ENCODE measurements around the gene PRSS48. TPM values are rescaled to one million over a fixed set of nuclear protein-coding genes. Genes with fewer than 3 reads are reported as not detected.

Gene PRSS48
- total RNA-seq, 2 donors from 2014 or later: not detected

- H3K9me3 ChIP-seq (ENCODE audit: control insufficient read depth, low read length): no peaks in the 10 kb centered on the region
- DNase-seq: peak; percentile 64
- H3K27me3 ChIP-seq (ENCODE audit: control insufficient read depth, insufficient read depth, low read length, poor library complexity, severe bottlenecking): no peaks in the 10 kb centered on the region
- no peak overlapping the region for H3K27ac Mint-ChIP-seq
- no peak for TF ChIP-seq CTCF (conservative IDR thresholded peaks at IDR 0.05)
- peaks cover 14% of the 10 kb centered on the region for H3K4me1 Mint-ChIP-seq
- peaks cover 26% of the 10 kb centered on the region for H3K36me3 Mint-ChIP-seq (ENCODE audit: low read depth)
- H3K36me3 ChIP-seq (ENCODE audit: control insufficient read depth, insufficient read depth, low read length): peaks cover 2% of the 10 kb centered on the region
- H3K4me1 ChIP-seq (ENCODE audit: control insufficient read depth, insufficient read depth, low read length): no peaks in the 10 kb centered on the region
- no peaks in the 10 kb centered on the region for H3K27me3 Mint-ChIP-seq (ENCODE audit: insufficient read depth)
- no peak overlapping the region for H3K9ac ChIP-seq (ENCODE audit: extremely low read depth, low read length, poor library complexity, severe bottlenecking)
- H3K4me3 ChIP-seq (ENCODE audit: low read length): no peak overlapping the region
- H3K9me3 Mint-ChIP-seq: no peaks in the 10 kb centered on the region
- H3K4me3 Mint-ChIP-seq: no peak overlapping the region
- H3K27ac ChIP-seq (ENCODE audit: low read depth, low read length): no peak overlapping the region
Measured at GRCh38 chr4:151304755-151305154, 27.8 kb downstream of the PRSS48 start.

- Histone ChIP-seq H3K9ac (ENCODE audit: extremely low read depth, low read length, poor library complexity, severe bottlenecking) (no peak overlapping the region), H3K4me3 (ENCODE audit: low read length) (no peak overlapping the region), H3K9me3 (ENCODE audit: control insufficient read depth, low read length) (no peaks in the 10 kb centered on the region), H3K27me3 (ENCODE audit: control insufficient read depth, insufficient read depth, low read length, poor library complexity, severe bottlenecking) (no peaks in the 10 kb centered on the region), H3K4me1 (ENCODE audit: control insufficient read depth, insufficient read depth, low read length) (peaks cover 9% of the 10 kb centered on the region), H3K27ac (ENCODE audit: low read depth, low read length) (no peak overlapping the region), H3K36me3 (ENCODE audit: control insufficient read depth, insufficient read depth, low read length) (peaks cover 13% of the 10 kb centered on the region)
- Mint-ChIP-seq H3K4me3 (no peak overlapping the region), H3K27ac (no peak overlapping the region), H3K4me1 (peaks cover 19% of the 10 kb centered on the region), H3K27me3 (ENCODE audit: insufficient read depth) (no peaks in the 10 kb centered on the region), H3K9me3 (no peaks in the 10 kb centered on the region), H3K36me3 (ENCODE audit: low read depth) (peaks cover 20% of the 10 kb centered on the region)
- DNase-seq: no peak
- WGBS, 2 experiments (ENCODE audit: insufficient coverage in 1 of 2, insufficient read length in 1 of 2): 97 to 100% methylated on average over 1 to 5 of the region's 5 CpGs
- TF ChIP-seq CTCF (conservative IDR thresholded peaks at IDR 0.05): no peak
Measured at GRCh38 chr4:151310124-151310728, 33.3 kb downstream of the PRSS48 start.

DNA sequence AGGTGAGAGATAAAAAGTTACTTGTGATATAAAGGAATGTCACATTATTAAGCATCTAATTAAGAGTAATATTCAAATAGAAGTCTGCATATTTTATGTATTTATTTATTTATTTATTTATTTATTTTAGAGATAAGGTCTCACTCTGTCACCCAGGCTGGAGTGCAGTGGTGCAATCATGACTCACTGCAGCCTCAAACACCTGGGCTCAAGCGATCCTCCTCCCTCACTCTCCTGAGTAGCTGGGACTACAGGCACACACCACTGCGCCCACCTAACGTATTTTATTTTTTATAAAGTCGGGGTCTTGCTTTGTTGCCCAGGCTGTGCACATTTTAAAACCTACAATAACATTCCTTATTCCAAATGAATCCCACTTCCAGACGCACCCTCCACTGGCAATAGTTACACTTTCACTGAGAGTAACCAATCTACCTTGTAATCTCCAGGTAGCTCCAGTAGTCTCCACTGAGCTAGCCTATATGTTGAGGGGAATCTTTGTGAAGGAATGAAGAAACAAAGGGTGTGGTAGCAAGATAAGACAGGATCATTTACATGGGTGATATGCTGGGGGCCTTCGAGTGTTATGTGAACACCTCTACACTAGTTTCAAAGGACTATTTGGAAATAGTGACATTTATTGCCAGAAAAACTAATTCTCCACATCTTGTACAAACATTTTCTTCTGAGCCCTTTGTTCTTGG, 36.5 kb downstream of the PRSS48 start:
- peaks cover 29% of the 10 kb centered on the region for H3K4me1 Mint-ChIP-seq
- peaks cover 13% of the 10 kb centered on the region for H3K36me3 ChIP-seq (ENCODE audit: control insufficient read depth, insufficient read depth, low read length)
- no peak overlapping the region for H3K4me3 Mint-ChIP-seq
- 88 to 100% methylated on average over 2 to 6 of the region's 6 CpGs for WGBS, 2 experiments (ENCODE audit: insufficient coverage in 1 of 2, insufficient read length in 1 of 2)
- H3K9me3 ChIP-seq (ENCODE audit: control insufficient read depth, low read length): no peaks in the 10 kb centered on the region
- peaks cover 9% of the 10 kb centered on the region for H3K4me1 ChIP-seq (ENCODE audit: control insufficient read depth, insufficient read depth, low read length)
- H3K9me3 Mint-ChIP-seq: no peaks in the 10 kb centered on the region
- TF ChIP-seq CTCF (conservative IDR thresholded peaks at IDR 0.05): no peak
- H3K4me3 ChIP-seq (ENCODE audit: low read length): no peak overlapping the region
- H3K27ac ChIP-seq (ENCODE audit: low read depth, low read length): no peak overlapping the region
- DNase-seq: no peak
- H3K9ac ChIP-seq (ENCODE audit: extremely low read depth, low read length, poor library complexity, severe bottlenecking): no peak overlapping the region
- no peaks in the 10 kb centered on the region for H3K27me3 Mint-ChIP-seq (ENCODE audit: insufficient read depth)
- H3K27ac Mint-ChIP-seq: peak overlapping the region; percentile 34
- no peaks in the 10 kb centered on the region for H3K27me3 ChIP-seq (ENCODE audit: control insufficient read depth, insufficient read depth, low read length, poor library complexity, severe bottlenecking)
- peaks cover 15% of the 10 kb centered on the region for H3K36me3 Mint-ChIP-seq (ENCODE audit: low read depth)

Data from endodermal cell (in vitro differentiated cells).